Smooth muscle cell of the coronary artery (primary cell): ENCODE results near the gene ZNF223. TPM values are rescaled to one million over a fixed set of nuclear protein-coding genes. Genes with fewer than 3 reads are reported as not detected.

Source experiments
- total RNA-seq: library from RNA; depleted of rRNA; stranded (reverse); fragments of >200 nt; gene quantifications from 2 replicates; pipeline ENCODE4 v1.2.3, GENCODE V29; 2014; ENCODE audit warnings: low replicate concordance

Gene ZNF223
- total RNA-seq, result 4.2 and 6.1 TPM in 2 replicates

DNA sequence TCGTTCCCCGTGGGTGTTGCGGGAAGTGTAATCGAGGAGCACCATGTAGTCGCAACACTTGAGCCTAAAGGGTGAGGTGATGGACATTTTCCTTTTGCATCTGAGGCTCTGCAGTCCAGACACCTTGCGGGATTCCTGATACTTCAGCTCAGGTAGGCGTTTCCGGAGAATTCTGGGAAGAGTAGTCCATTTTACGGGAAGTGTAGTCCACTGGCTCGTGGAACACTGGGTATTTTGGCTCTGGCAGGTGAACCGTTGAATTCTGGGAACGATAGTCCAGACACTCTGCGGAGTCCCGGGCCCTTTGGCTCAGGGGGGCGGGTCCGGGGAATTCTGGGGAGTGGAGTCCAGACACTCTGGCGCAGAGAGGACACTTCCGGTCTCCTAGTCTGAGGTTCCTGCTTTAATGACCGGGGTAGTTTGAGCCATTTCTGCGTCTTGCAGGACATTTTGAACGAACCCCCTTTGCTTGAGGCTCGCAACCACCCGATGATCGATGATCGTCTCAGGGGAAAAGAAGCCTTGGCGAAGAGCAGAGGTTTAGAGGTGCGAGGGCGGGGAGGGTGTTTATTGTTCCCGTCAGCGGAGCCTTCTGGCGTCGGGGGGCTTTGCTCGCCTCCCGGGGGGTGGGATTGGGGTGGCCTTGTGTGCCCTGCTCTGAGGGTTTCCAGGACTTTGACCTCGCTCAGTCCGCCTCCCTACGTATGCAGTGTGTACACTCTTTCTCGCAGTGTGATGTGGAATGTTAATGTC lies at the start of gene ZNF223:
TSS of gene ZNF223 (plus strand) at position 387 of the 753 bp plus-strand sequence. CDS start 3,141 bp downstream, outside the sequence.

GRCh38 chr19:44002566-44003460 lies 49.0 kb upstream of the ZNF223 start, which contains the start of gene ZNF230:
ZNF230 (plus strand) TSS chr19:44002957; CDS start chr19:44007079, 4,122 bp downstream.

GRCh38 chr19:44025217-44025936 lies 26.5 kb upstream of the ZNF223 start, which contains the start of gene ZNF222:
ZNF222 (plus strand) TSS chr19:44025379; CDS start chr19:44025437, 58 bp downstream.

DNA sequence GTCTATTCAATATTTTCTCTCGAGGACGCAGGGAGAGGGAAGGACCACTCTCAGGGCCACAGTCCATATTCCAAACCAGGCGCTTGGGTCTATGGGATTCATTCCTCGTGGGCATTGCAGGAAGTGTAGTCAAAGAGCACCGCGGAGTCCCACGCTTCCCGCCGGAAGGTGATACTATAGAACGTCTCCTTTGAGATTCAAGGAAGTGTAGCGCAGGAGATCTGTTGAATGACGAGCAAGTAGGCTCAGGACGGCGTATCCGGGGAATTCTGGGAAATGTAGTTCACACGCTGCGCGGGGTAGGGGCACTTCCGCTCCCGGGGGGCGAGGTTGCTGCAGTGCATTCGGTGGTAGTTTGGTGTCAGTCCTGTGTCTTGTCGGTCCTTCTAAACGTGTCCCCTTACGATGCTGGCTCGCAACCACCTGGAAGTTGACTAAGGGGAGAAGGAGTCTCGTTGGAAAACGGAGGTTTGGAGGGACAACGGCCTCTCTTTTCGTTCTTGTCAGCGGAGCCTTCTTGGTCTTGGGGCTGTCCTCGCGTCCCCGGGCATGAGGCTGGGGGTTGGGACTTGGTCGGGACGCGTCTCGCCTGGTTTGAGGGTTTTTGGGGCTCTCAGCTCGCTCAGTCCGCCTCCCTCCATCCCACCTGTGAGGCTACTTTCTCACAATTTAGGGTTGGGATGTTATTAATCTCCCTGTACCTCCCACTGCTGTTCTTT lies 20.1 kb downstream of the ZNF223 start, which contains the start of gene ZNF284:
TSS of gene ZNF284 (plus strand) at position 336 of the 719 bp plus-strand sequence. CDS start 4,231 bp downstream, outside the sequence.

GRCh38 chr19:44093931-44094765 lies 42.3 kb downstream of the ZNF223 start, which contains the start of gene ZNF224:
ZNF224 (plus strand) TSS chr19:44094361; CDS start chr19:44097874, 3,513 bp downstream.

DNA sequence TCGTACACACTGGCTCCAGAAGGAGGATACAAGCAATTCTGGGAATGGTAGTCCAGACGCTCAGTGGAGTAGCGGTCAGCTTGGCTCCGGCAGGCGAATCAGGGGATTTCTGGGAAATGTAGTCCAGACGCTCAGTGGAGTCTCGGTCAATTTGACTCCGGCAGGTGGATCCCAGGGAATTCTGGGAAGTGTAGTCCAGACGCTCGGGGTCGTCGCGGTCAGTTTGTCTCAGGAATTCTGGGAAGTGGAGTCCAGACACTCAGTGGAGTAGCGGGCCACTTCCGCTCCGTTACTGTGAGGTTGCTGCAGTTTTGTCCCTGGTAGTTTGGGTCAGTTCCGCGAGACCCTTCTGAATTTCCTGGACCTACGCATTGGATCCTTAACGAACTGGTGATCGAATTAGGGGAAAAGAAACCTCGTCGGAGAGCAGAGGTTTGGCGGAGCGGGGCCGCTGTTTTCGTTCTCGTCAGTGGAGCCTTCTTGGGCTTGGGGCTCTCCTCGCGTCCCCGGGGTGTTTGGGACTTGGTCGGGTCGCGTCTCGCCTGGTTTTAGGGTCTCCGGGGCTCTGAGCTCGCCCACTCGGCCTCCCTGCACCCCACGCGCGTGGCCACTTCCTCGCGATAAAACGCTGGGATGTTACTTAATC lies 61.4 kb downstream of the ZNF223 start, which contains the start of gene ZNF225:
TSS of gene ZNF225 (plus strand) at position 262 of the 646 bp plus-strand sequence. CDS start 2,429 bp downstream, outside the sequence.

Other genes starting within 250 kb of the ZNF223 start
- gene LYPD5, start 249.6 kb upstream of the ZNF223 start, total RNA-seq, result 0.68 and 1.2 TPM in 2 replicates
- gene ZNF283, start 224.7 kb upstream of the ZNF223 start, total RNA-seq, result 5.5 and 11.3 TPM in 2 replicates
- gene ZNF404, start 168.1 kb upstream of the ZNF223 start, total RNA-seq, result 2.6 TPM in 2 replicates
- gene ZNF45, start 116.8 kb upstream of the ZNF223 start, total RNA-seq, result 15.5 and 16.1 TPM in 2 replicates
- gene ZNF221, start 100.8 kb upstream of the ZNF223 start, total RNA-seq, result 6.3 and 8.4 TPM in 2 replicates
- gene ZNF155, start 67.8 kb upstream of the ZNF223 start, total RNA-seq, result 7.0 and 9.8 TPM in 2 replicates
- 3.3 and 8.7 TPM in 2 replicates for gene ZNF230, start 49.1 kb upstream of the ZNF223 start, total RNA-seq
- gene ZNF222, start 26.7 kb upstream of the ZNF223 start, total RNA-seq, result 4.3 and 8.9 TPM in 2 replicates
- 2.1 and 3.3 TPM in 2 replicates for gene ZNF284, start 20.1 kb downstream of the ZNF223 start, total RNA-seq
- gene ZNF224, start 42.3 kb downstream of the ZNF223 start, total RNA-seq, result 27.6 and 28.4 TPM in 2 replicates
- gene ZNF225, start 61.4 kb downstream of the ZNF223 start, total RNA-seq, result 6.7 and 8.8 TPM in 2 replicates
- 8.1 and 9.2 TPM in 2 replicates for gene ZNF234, start 89.5 kb downstream of the ZNF223 start, total RNA-seq
- gene ZNF226, start 113.1 kb downstream of the ZNF223 start, total RNA-seq, result 16.3 and 24.9 TPM in 2 replicates
- gene ZNF227, start 160.5 kb downstream of the ZNF223 start, total RNA-seq, result 13.5 and 16.5 TPM in 2 replicates
- gene ZNF233, start 207.8 kb downstream of the ZNF223 start, total RNA-seq, result 1.3 and 2.2 TPM in 2 replicates